ENCODE data around the gene MISP. TPM values are rescaled to one million over a fixed set of nuclear protein-coding genes. Genes with fewer than 3 reads are reported as not detected.

Gene MISP
- total and polyA plus RNA-seq, 4 donors: 14.9 to 23.7 (median 22.1) TPM

GRCh38 chr19:709196-709964 lies 41.5 kb upstream of the MISP start:
- Histone ChIP-seq H3K27me3 (ENCODE audit: control insufficient read depth in 3 of 3, insufficient read depth in 3 of 3, low read length in 2 of 3) (peaks cover 0 to under 1% (median 0%) of the 10 kb centered on the region in 3 donors), H3K4me1 (ENCODE audit: control insufficient read depth in 5 of 5, insufficient read depth in 5 of 5, low read length in 5 of 5) (peaks cover 0 to 10% (median 0%) of the 10 kb centered on the region in 5 donors), H3K4me3 (peak overlapping the region; percentile 63), H3K36me3 (ENCODE audit: control insufficient read depth in 4 of 4, insufficient read depth in 4 of 4, low read length in 4 of 4) (no peaks in the 10 kb centered on the region), H3K27ac (ENCODE audit: low read depth in 1 of 2, low read length in 1 of 2) (peak overlapping the region; percentile 79 to 80), H3K9ac (ENCODE audit: insufficient read depth in 1 of 2, low read length in 2 of 2) (no peak overlapping the region), H3K9me3 (ENCODE audit: control insufficient read depth in 4 of 4, insufficient read depth in 3 of 4, low read length in 3 of 4) (peaks cover 0 to 3% (median 0%) of the 10 kb centered on the region in 4 donors)
- no peak for DNase-seq
- ATAC-seq (ENCODE audit: insufficient read depth, low FRiP score): peak; percentile 21
- no peak for TF ChIP-seq CTCF (IDR thresholded peaks at IDR 0.05; ENCODE audit: control extremely low read depth, extremely low read depth)
- WGBS, 2 donors: 3 to 7% methylated on average over 48 to 78 of the region's 78 CpGs

GRCh38 chr19:709965-710571 lies 40.8 kb upstream of the MISP start:
- DNase-seq: peak in 1 of 3 donors; percentile 53
- Histone ChIP-seq H3K4me1 (ENCODE audit: control insufficient read depth in 5 of 5, insufficient read depth in 5 of 5, low read length in 5 of 5) (peaks cover 0 to 10% (median 0%) of the 10 kb centered on the region in 5 donors), H3K9me3 (ENCODE audit: control insufficient read depth in 4 of 4, insufficient read depth in 3 of 4, low read length in 3 of 4) (peaks cover 0 to 3% (median 0%) of the 10 kb centered on the region in 4 donors), H3K4me3 (peak overlapping the region; percentile 63), H3K27me3 (ENCODE audit: control insufficient read depth in 3 of 3, insufficient read depth in 3 of 3, low read length in 2 of 3) (no peaks in the 10 kb centered on the region), H3K9ac (ENCODE audit: insufficient read depth in 1 of 2, low read length in 2 of 2) (no peak overlapping the region), H3K27ac (ENCODE audit: low read depth in 1 of 2, low read length in 1 of 2) (peak overlapping the region; percentile 79 to 80), H3K36me3 (ENCODE audit: control insufficient read depth in 4 of 4, insufficient read depth in 4 of 4, low read length in 4 of 4) (no peaks in the 10 kb centered on the region)
- TF ChIP-seq CTCF (IDR thresholded peaks at IDR 0.05; ENCODE audit: control extremely low read depth, extremely low read depth): no peak
- 28 to 47% methylated on average over 25 to 27 of the region's 27 CpGs for WGBS, 2 donors
- ATAC-seq (ENCODE audit: insufficient read depth, low FRiP score): peak; percentile 34

- H3K4me1 ChIP-seq (ENCODE audit: control insufficient read depth in 5 of 5, insufficient read depth in 5 of 5, low read length in 5 of 5): peaks cover 0 to 10% (median 0%) of the 10 kb centered on the region in 5 donors
- WGBS, 2 donors: 54 to 69% methylated on average over 21 of the region's 21 CpGs
- peaks cover 0 to 7% (median 3%) of the 10 kb centered on the region in 4 donors for H3K9me3 ChIP-seq (ENCODE audit: control insufficient read depth in 4 of 4, insufficient read depth in 3 of 4, low read length in 3 of 4)
- ATAC-seq (ENCODE audit: insufficient read depth, low FRiP score) (no peak), DNase-seq (no peak)
- no peak overlapping the region for H3K9ac ChIP-seq (ENCODE audit: insufficient read depth in 1 of 2, low read length in 2 of 2)
- peak overlapping the region in 1 of 2 donors; percentile 54 for H3K27ac ChIP-seq (ENCODE audit: low read depth in 1 of 2, low read length in 1 of 2)
- TF ChIP-seq CTCF (IDR thresholded peaks at IDR 0.05; ENCODE audit: control extremely low read depth, extremely low read depth): no peak
- no peaks in the 10 kb centered on the region for H3K27me3 ChIP-seq (ENCODE audit: control insufficient read depth in 3 of 3, insufficient read depth in 3 of 3, low read length in 2 of 3)
- peaks cover 0 to 4% (median 0%) of the 10 kb centered on the region in 4 donors for H3K36me3 ChIP-seq (ENCODE audit: control insufficient read depth in 4 of 4, insufficient read depth in 4 of 4, low read length in 4 of 4)
- H3K4me3 ChIP-seq: no peak overlapping the region
Observed at GRCh38 chr19:710767-711166, 40.1 kb upstream of the MISP start.
